ENCODE results near the gene SNCA.

DNA sequence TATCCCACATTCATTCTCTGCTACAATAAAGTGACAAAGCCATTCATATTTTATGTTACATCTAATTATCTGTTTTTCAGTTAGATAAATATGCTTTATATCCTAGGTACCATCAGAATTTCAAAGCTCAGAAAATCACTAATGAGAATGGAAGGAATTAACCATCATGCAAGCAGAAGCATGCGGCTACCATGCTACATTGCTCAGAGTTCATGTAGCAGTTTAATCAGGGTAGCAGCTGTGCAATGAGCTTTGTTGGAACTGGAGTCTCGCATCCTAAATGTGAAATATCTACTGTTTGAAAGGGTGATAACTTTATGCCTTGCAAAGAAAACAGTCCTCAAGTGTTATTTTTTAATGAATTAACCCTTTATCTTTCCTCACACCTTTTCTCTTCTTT lies 77.5 kb downstream of the SNCA start:
- TF ChIP-seq PATZ1 (CRISPR knock-in tag; IDR thresholded peaks at IDR 0.05; ENCODE audit: borderline replicate concordance) = no peak
- no peak for TF ChIP-seq SNAI2 (CRISPR knock-in tag; IDR thresholded peaks at IDR 0.05)
- TF ChIP-seq ZFP30 (CRISPR knock-in tag; IDR thresholded peaks at IDR 0.05) = no peak
- no peak for TF ChIP-seq ZC3H10 (CRISPR knock-in tag; IDR thresholded peaks at IDR 0.05)
- TF ChIP-seq RARB (CRISPR knock-in tag; IDR thresholded peaks at IDR 0.05) = no peak
- no peak for TF ChIP-seq TOX (CRISPR knock-in tag; IDR thresholded peaks at IDR 0.05; ENCODE audit: borderline replicate concordance)
- no peak for TF ChIP-seq POU6F1 (CRISPR knock-in tag; IDR thresholded peaks at IDR 0.05; ENCODE audit: borderline replicate concordance, low read depth)
- TF ChIP-seq TSHZ2 (CRISPR knock-in tag; IDR thresholded peaks at IDR 0.05) = no peak
- no peak for TF ChIP-seq TCF4 (CRISPR knock-in tag; IDR thresholded peaks at IDR 0.05; ENCODE audit: borderline replicate concordance)
- TF ChIP-seq, protein P1, sequence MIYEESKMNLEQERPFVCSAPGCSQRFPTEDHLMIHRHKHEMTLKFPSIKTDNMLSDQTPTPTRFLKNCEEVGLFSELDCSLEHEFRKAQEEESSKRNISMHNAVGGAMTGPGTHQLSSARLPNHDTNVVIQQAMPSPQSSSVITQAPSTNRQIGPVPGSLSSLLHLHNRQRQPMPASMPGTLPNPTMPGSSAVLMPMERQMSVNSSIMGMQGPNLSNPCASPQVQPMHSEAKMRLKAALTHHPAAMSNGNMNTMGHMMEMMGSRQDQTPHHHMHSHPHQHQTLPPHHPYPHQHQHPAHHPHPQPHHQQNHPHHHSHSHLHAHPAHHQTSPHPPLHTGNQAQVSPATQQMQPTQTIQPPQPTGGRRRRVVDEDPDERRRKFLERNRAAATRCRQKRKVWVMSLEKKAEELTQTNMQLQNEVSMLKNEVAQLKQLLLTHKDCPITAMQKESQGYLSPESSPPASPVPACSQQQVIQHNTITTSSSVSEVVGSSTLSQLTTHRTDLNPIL (CRISPR knock-in tag; IDR thresholded peaks at IDR 0.05; ENCODE audit: low read depth) = no peak
- TF ChIP-seq BACH2 (CRISPR knock-in tag; IDR thresholded peaks at IDR 0.05; ENCODE audit: borderline replicate concordance) = no peak
- no peak for TF ChIP-seq CSDC2 (CRISPR knock-in tag; IDR thresholded peaks at IDR 0.05)

Data from SK-N-SH treated with all-trans-retinoic acid at 6 μM for 48 hours (cell line).